HG03159 (cell line): ENCODE data around the gene UNC5B.
"Not testable (repeated sequence)": the region's sequence is repeated elsewhere in the genome, so short reads cannot be mapped to it uniquely, and the experiment has no call there.

Experiments used
- ATAC-seq: cut with Tn5 transposase; IDR thresholded peaks from one replicate; pipeline ENCODE4 v1.9.1; 2021; ENCODE audit warnings: mild to moderate bottlenecking, moderate library complexity; ENCODE audit not compliant: unreplicated experiment

Gene UNC5B

DNA sequence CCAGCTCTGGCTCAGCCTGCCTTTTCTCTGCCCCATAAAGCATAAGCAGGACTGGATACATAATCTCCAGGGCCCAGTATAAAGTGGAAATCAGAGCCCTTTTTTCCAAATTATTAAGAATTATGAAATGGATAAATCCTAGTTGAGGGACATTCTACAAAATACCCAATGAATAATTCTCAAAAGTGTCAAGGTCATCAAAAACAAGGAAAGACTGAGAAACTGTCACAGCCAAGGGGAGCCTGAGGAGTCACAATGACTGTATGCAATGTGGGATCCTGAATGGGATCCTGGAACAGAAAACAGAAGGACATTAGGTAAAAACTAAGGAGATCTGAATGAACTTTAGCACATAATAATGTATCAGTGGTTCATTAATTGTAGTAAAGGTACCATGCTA lies 4.8 kb upstream of the UNC5B start:
- no peak for ATAC-seq

DNA sequence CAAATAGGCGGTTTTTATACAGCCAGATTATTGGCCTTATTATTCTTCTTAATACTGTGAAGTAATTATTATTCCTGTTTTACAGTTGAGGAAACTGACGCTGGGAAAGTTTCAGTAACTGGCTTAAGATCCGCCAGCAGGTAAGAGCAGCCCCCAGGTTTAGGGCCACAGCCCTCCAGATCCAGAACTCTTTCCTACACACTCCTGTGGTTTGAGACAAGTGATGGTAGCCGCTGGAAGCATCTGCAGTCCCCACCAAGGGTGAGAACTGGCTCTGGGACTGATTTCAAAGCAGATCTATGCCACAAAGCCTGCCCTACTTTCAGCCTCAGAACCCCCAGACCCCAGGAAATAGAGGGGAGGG lies 3.0 kb upstream of the UNC5B start:
- no peak for ATAC-seq

DNA sequence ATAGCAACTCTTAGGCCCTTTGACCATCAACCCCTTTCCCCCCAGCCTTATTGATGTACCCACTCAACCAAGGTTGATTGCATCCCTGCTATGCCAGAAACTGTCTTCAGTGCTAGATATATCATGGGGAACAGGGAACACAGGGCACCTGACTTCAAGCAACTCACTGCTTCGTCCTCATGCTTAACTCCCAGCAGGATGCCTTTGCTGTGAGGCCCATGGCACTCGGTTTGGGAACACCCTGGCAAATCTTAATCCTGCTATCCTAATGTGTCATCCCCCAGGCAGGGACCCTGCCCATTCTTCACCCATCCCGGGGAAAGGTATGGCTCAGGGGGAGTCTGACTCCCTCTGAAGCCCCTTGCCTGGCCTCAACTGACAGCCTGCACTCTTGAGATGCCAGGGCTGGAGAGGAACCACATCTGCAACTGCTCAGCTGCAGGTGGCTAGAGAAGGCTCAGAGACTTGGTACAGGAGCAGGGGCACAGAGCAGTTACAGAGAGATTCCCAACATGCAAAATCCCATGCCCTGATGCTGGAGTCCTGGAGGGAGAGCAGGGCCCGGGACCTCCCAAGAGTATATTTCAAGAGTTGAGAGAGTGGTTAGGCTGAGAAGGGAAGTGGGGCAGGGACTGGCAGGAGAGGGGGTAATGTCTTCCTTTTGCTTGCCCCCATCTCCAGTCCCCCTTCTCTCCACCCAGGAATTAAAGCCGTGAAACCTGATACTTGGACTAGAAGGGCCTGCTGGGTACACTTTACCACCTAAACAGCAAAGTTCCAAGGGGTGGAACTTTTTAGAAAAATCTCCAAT lies 2.4 kb upstream of the UNC5B start:
- ATAC-seq = no peak

DNA sequence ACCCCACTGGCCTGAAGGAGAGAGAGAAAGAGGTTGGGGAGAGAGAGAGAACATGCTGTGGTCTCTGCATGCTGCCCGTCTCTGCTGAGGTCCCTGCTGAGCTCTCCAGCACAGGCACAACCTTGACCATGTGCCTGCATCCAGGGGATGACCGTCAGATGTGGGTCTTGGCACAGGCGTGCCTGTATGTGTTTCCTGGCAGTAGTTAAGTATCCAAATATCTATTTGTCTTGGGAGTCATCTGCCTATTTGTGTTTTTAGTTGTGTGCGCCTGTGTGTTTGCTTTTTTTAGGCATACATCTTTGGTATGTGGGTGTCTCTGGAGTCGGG lies 1.9 kb upstream of the UNC5B start:
- no peak for ATAC-seq

DNA sequence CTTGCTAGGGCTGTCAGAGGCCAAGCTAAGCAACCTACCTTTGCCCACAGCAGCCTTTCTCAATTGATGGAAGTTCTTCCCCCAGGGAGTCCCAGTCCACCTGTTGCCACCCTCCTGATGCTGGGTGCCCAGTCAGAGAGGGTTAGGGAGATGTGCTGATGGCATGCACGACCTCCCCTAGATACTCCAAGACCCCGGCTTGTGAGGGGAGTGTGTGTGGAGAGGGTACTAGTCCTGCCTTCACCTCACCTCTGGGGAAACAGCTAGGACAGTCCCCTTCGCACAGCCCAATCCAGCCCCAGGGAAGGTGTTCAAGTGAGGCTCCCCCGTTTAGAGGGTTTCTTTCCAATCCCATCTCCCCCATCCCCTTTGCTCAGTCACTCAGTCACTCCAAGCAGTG lies 1.3 kb upstream of the UNC5B start:
- ATAC-seq = no peak

DNA sequence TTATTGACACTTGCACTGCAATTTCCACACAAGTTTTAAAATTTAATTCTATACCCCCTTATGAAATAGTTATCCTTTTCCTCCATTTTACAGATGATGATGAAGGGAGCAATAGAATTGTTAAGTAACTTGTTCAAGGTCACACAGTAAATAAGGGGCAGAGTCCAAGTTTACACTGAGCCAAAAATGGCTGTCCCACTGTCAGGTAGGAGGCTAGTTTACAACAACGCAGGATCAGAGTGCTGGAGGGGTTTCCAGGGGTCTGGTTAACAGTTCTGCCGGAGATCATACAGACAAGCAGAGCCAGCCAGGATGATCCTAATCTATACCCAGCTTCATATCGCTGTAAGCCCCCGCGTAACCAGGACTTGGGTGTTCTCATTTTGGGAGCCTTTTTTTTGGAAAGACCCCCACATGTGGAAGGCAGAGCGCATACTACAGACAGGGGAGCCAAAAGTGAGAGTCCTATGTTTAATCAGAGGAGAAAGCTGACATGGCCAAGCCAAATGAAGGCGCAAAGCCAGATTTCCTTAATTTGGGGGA lies 524 bp upstream of the UNC5B start:
- ATAC-seq = no peak

DNA sequence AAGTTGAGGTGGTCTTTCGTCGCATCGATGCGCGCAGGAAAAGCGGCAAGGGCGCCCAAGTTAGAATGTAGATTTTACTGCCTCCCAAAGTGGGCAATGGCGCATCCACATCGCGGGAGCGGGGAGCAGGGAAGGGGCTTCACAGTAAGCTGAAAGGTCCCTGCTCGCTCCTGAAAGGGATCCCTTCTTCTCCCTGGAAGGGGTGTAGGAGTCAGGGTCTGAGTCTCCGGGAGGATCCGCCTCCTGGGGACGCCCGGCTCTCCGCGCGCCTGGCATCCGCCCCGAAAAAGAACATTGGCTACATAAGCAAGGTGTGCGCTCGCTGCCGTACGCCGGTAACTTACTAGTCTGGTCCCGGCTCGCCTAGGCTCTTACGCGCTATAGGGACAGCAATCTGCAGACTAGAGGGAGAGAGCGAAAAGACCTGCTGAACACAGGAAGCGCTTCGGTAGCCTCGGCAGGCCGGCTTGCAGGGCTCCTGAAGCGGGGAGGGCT lies 804 bp downstream of the UNC5B start:
- ATAC-seq = no peak

DNA sequence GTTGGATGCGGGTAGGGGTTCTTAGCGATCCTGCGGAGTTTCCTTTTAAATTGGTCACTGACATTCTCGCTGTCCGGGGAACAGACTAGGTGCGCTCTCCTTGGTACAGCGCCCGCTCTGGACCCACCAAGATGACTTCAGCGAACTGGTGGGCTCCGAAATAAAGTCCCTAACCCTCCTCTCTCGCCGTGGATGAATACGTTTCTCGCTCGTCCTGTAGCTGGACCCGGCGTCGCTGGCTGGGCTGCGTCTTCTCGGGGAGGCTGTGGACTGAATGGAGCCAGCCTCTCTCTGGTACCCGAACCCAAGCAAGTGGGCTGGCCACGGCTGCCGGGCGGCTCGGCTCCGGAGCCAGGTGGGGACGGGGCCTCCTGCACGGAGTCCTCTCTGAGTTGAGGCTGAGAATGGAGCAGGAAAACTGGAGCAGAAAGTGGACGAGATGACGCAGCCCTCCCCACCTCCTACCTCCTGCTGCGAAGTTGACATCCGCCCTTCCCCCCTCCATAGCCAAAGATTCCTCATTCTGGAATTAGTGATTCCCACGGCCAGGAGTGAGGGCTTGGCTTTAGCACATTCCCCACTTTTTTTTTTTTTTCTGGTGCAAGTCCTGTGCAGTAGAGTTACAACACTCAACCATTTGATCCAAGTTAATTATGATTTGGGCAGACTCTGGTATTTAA lies 1.5 kb downstream of the UNC5B start:
- no peak for ATAC-seq

DNA sequence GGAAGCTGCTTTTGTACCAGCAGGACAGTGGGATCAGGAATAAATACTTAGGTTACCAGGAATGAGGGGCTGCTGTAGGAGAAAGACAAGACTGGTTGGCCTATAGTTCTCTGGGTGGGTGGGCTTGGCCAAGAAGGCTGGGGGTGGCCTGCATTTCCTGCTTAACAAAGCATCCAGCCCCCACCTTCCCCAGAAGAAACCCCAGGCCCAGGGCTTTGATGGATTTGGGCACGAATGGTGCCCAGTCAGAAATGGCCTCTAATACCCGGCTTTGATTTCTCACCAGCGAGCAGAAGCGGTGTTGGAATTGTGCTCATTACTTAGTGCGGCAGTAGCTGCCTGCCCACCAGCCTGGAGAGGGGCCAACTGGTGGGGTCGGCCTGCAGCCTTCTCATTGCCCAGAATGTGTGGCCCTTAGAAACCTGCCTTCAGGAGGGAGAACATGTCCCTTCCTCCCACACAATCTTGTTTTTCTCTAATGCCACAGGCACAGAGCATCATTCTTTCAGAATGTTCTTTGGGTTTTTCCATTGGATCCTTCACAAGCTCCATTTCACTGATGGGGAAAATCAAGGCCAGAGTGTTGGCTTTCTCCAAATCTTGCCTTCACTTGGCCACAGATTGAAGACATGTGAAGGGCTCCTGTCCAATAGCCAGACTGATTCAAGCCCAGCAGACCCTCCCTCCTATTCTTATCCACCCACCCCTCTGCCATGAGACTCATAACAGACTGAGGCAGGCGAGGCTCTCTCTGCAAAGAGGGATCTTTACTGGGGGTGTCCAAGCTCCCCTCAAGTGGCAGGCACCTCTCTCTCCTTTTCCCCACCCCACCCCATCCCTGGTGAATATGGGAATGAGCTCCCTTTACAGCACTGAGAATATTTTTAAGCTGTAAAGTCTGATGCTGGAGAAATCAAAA lies 2.5 kb downstream of the UNC5B start:
- no peak for ATAC-seq

DNA sequence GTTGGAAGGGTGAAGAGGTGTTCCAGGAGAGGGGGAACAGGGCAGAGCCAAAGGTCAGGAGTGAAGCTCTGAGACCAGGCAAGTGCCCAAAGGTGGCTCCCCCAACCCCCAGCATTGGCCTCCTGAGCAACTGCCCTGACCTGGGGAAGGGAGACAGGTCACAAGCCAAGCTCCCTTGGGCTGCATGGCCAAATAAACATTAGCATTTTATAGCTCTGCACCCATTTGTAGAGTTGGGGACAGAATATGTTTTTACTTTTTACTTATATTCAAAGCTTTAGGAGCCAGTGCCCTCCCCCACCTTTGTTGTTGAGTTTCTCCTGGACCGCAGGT lies 4.0 kb downstream of the UNC5B start:
- ATAC-seq = no peak

DNA sequence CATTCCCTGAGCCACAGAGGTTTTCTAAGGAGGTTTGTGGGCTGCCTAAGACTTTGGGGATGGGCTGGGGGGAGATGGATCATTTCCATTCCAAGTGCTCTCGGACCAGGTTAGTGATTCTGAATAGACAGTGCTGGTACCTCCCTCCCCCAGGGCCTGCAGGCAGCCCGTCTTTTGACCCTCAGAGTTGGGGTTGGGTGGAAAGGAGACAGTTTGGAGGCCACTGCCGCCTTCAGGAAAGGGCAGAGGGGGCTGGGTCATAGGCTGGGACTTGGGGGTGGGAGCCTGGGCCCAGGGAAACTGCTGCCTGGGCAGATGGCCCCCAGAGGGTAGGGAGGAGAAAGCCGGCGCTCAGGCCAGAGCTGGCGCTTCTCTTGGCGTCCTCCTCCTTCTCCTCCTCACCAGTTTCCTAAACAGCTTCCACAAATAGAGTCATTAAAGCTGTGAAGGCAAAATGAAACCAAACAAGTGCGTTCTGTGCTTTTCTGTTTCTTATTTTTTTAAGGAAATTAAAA lies 4.4 kb downstream of the UNC5B start:
- ATAC-seq = no peak

DNA sequence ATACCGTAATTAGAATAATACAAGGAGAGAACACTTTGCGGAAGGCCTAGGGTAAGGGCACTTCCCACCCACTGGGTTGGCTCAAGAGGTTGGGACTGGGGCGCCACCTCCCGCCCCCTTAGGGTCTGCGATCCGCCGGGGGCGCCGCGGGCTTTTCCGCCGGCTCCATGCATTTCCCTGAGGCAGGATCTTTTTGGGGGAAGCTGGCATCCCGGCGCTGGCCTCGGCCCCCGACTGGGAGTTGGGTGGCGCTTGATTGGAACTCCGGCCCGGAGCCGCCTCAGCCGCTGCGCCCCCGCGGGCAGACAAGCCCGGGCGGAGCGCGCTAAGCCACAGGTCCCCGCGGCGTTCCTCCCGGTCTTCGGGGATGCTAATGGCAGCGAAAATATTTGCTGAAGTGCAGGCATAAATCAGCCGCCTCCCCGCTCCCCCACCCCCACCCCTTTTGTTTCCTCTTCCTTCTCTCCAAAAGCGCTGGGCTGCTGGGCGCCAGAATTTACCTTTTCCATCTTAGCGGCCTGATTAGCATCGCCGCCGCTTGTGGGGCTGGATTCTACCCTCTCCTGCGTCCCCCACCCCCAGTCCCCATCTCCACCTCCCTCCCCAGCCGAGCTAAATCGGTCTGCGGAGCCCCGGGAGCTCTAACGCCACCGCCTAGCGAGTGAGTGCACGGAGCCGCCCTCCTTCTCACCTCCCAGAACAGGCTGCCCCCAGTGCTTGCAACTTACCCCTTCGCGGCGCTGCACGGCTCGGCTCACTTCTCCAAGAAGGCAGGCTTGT lies 5.1 kb downstream of the UNC5B start:
- ATAC-seq = no peak

DNA sequence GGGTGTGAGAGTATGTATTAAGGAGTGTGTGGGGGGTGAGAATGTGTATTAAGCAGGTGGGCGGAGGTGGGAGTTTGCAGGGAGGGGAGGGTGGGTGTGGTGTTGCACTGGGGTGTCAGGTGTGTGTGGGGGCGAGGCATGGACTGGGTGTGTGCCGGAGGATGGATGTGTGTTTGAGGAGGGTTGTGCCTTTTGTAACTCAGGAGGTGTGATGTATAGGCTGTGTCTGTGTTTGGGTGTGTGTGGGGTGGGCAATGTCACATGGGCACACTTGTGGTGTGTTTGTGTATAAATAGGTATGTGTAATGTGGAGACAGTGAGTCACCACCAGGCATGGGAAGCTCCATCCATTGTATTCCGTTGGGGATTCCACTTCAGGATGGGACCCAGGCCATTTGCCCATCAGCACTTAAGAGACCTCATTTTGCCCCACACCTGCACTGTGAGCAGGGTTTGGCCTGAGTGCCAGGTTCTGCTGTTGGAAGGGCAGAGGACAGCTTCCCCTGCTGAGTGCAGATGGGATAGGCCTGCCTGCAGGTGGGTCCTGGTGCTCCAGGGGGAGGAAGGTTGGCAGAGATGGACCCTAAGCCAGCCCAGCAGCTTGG lies 5.8 kb downstream of the UNC5B start:
- ATAC-seq = no peak

DNA sequence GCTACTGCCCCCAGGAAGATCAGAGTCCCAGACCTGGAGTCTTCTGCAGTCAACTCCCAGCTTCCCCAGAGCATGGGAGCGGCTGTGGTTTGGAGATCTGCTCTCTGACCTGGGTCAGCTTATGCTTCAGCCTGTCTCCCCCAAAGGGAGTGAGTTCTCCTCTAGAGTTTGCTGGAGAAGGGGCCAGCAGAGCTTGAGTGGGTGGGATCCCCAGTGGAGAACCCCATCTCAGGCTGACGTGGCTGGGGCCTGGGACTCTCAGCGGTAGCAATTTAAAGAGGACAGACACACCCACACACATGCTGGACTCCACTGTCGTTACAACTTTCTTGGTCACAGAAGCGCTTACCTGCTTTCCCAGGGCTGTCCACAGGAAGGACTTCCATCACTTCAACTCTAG lies 6.3 kb downstream of the UNC5B start:
- no peak for ATAC-seq

DNA sequence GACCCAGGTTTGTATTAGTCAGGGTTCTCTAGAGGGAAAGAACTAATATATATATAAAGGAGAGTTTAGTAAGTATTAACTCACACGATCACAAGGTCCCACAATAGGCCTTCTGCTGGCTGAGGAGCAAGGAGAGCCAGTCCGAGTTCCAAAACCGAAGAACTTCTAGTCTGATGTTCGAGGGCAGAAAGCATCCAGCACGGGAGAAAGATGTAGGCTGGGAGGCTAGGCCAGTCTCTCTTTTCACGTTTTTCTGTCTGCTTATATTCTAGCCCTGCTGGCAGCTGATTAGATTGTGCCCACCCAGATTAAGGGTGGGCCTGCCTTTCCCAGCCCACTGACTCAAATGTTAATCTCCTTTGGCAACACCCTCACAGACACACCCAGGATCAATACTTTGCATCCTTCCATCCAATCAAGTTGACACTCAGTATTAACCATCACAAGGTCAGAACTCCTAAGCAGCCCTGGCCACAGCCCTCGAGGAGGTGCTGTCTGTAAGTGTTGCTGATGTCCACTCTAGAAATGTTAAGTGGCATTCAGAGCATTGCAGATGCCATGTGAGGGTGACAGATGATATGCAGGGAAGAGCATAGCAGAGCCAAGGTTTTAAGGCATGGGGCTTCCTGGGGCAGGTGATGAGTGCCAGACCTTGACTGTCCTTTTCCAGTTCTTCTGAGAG lies 7.0 kb downstream of the UNC5B start:
- not testable (repeated sequence) for ATAC-seq

DNA sequence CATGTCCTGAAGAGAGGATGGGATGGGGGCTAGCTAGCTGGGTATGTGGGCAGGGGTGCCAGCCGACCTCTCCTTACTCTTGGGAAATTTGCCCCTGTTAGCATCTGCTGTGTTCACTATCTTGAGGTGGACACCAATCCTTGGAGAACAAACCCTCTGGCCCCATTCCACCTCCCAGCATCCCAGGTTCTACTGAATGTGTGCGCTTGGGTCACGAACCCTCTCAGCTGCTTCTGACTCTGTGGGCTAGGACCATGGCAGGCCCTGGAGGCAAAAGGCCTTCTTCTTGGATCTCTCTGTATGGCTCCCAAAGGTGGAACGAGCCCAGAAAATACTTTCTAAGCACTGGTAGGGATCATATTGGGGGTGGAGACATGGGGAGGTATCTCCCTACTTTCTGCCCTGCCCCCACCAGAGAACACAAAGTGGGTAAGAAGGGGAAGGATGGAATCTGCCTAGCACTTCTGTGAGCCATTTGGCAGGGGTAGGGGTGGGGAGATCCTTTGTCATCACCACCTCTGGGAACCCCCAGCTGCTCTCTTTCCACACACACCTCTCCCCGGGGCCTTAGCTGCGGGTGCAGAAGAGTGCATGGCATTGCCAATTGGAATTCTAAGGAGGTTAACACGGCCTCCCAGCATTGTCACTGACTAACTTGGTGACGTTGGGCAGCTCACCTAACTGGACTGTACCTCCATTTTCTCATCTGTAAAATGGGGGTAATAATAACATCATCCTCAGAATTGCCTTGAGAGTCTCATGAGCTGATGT lies 7.7 kb downstream of the UNC5B start:
- ATAC-seq = no peak

DNA sequence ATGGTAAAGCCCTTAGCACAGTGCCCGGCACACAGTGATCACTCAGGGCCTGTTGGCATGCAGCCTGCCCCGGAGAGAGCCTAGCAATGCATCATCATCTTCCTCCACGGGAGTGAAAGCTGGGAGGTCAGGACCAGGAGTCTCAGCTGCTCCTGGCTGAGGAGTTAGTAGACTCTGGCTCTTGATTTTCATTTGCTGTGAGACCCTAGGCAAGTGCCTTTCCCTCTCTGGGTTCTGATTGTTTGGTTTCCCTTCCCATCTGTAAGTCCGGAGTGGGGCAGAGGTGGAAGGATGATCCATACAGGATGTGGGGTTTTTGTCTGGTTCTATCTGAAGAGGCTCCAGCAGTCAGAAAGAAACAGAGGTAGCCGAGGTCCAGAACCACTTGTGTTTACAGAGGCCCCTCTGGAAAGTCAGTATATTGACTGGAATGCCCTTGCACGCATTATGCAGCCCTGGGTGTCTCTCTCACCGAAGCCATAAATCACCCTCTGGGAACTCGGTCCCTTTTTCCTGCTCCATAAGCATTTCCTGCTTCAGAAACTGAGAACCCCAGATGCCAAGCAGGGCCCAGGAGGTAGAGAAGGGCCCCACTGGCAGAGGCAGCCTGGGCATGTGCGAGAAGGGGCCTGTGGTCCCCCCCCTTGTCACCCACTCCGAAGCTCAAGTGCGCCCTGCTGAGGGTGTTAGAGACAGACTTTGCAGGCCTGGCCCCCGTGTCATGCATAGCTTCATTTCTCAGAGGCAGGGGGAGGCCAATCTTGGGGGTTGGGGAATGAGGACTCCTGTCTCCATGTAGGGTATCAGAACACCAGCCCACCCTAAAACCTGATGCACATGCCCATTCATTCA lies 8.5 kb downstream of the UNC5B start:
- ATAC-seq = no peak
